H1 (cell line): ENCODE measurements around the gene IGSF5.

Experiments
- CBX5 ChIP-seq: fragments of 300-800, 300-1000 bp; sonication (generic); IDR thresholded peaks from 2 replicates; pipeline ENCODE4 v1.7.1; 2016; ENCODE audit warnings: antibody characterized with exemption, low read length, low read depth
- CTCF ChIP-seq, 3 experiments: IDR thresholded peaks; 1 replicate in 2 of 3; 2 replicates in 1 of 3; pipeline versions ENCODE4 v1.5.1 to v1.6.1; 2011; ENCODE audit warnings: low read length in 3 of 3, mild to moderate bottlenecking in 3 of 3, inconsistent platforms in 2 of 3, low read depth in 1 of 3, moderate library complexity in 1 of 3; ENCODE audit not compliant: insufficient read depth in 1 of 3; ENCODE audit errors: control extremely low read depth in 1 of 3
- EP300 ChIP-seq, 2 experiments: IDR thresholded peaks; 1 replicate in 1 of 2; 2 replicates in 1 of 2; pipeline ENCODE4 v1.6.1; 2011 to 2012; ENCODE audit warnings: low read depth in 2 of 2, low read length in 2 of 2, mild to moderate bottlenecking in 2 of 2, borderline replicate concordance in 1 of 2, inconsistent platforms in 1 of 2, moderate library complexity in 1 of 2
- GABPA ChIP-seq: IDR thresholded peaks from 2 replicates; pipeline ENCODE4 v1.6.1; 2011; ENCODE audit warnings: mild to moderate bottlenecking, low read length, moderate library complexity, borderline replicate concordance; ENCODE audit not compliant: insufficient read depth
- POLR2A ChIP-seq, 2 experiments: IDR thresholded peaks; 1 replicate in 1 of 2; 2 replicates in 1 of 2; pipeline ENCODE4 v1.6.1; 2011; ENCODE audit warnings: low read depth in 2 of 2, low read length in 2 of 2, mild to moderate bottlenecking in 2 of 2; ENCODE audit errors: control extremely low read depth in 1 of 2
- POLR2AphosphoS5 ChIP-seq: IDR thresholded peaks from 2 replicates; pipeline ENCODE4 v1.6.1; 2011; ENCODE audit warnings: low read depth, low read length
- POU5F1 ChIP-seq: IDR thresholded peaks from 2 replicates; pipeline ENCODE4 v1.6.1; 2011; ENCODE audit warnings: low read depth, mild to moderate bottlenecking, low read length, moderate library complexity
- SIN3A ChIP-seq, 2 experiments: IDR thresholded peaks in 1 of 2; conservative IDR thresholded peaks in 1 of 2; 2 replicates each; pipeline ENCODE4 v1.6.1; 2011 to 2012; ENCODE audit warnings: low read length in 2 of 2, improper control_type of control experiment in 1 of 2, low read depth in 1 of 2, mild to moderate bottlenecking in 1 of 2
- TAF1 ChIP-seq: IDR thresholded peaks from 2 replicates; pipeline ENCODE4 v1.6.1; 2011; ENCODE audit warnings: mild to moderate bottlenecking, low read depth, low read length

GRCh38 chr21:39822042-39822441, 77.1 kb downstream of the IGSF5 start:
- TF ChIP-seq POLR2AphosphoS5, result no peak
- no peak for TF ChIP-seq CTCF (IDR thresholded peaks at IDR 0.05; ENCODE audit: control extremely low read depth in 1 of 3, insufficient read depth in 1 of 3, low read depth in 1 of 3, low read length in 3 of 3)
- no peak for TF ChIP-seq EP300 (IDR thresholded peaks at IDR 0.05; ENCODE audit: borderline replicate concordance in 1 of 2, low read depth in 2 of 2, low read length in 2 of 2)
- TF ChIP-seq POLR2A (IDR thresholded peaks at IDR 0.05; ENCODE audit: control extremely low read depth in 1 of 2, low read depth in 2 of 2, low read length in 2 of 2), result no peak
- no peak for TF ChIP-seq POU5F1
- TF ChIP-seq SIN3A (conservative IDR thresholded peaks at IDR 0.05 in 1 of 2, IDR thresholded peaks at IDR 0.05 in 1 of 2; ENCODE audit: low read depth in 1 of 2, low read length in 2 of 2), result no peak
- no peak for TF ChIP-seq TAF1
- no peak for TF ChIP-seq GABPA
- TF ChIP-seq CBX5, result no peak
